ENCODE results near the gene OR4D1.

GRCh38 chr17:58153046-58153445 lies 4.9 kb downstream of the OR4D1 start:
- no peak for TF ChIP-seq EZH2 (IDR thresholded peaks at IDR 0.05; ENCODE audit: borderline replicate concordance, low read depth, low read length, poor library complexity, severe bottlenecking)
- TF ChIP-seq CTCF (conservative IDR thresholded peaks at IDR 0.05; ENCODE audit: low read depth, low read length): no peak
